Measurements from ENCODE around the gene C1QA. TPM values are rescaled to one million over a fixed set of nuclear protein-coding genes. Genes with fewer than 3 reads are reported as not detected.

Gene C1QA
- total RNA-seq, 5 donors from 2014 or later (not counting 1 experiment from before 2014, with no cell fraction given): 0.33 to 1.3 (median 0.93) TPM; not detected in 1

- no peaks in the 10 kb centered on the region for H3K36me3 ChIP-seq (ENCODE audit: control insufficient read depth in 2 of 2, extremely low read depth in 1 of 2, insufficient read depth in 1 of 2, low read length in 1 of 2)
- peaks cover 0 to 31% of the 10 kb centered on the region in 2 experiments for H3K27me3 ChIP-seq (replicated peaks in 1 of 2; ENCODE audit: control insufficient read depth in 2 of 2, extremely low read depth in 1 of 2, insufficient read depth in 2 of 2, low read length in 1 of 2)
- Mint-ChIP-seq H3K36me3 (no peaks in the 10 kb centered on the region), H3K4me1 (no peaks in the 10 kb centered on the region), H3K4me3 (no peak within 1 kb of the TSS), H3K27ac (no peak within 1 kb of the TSS), H3K27me3 (peaks cover 12 to 24% of the 10 kb centered on the region in 2 donors), H3K9me3 (no peaks in the 10 kb centered on the region)
- H3K4me3 ChIP-seq (ENCODE audit: control insufficient read depth in 1 of 2, extremely low read depth in 1 of 2, low read length in 1 of 2): no peak within 1 kb of the TSS
- no peaks in the 10 kb centered on the region for H3K9me3 ChIP-seq
- DNase-seq (no peak), ATAC-seq (replicated peaks in 1 of 4) (no peak)
- ChIA-PET POLR2A (no interaction called here), CTCF (no interaction called here)
- H3K27ac ChIP-seq (ENCODE audit: low read length): no peak within 1 kb of the TSS
- no peaks in the 10 kb centered on the region for H3K4me1 ChIP-seq (ENCODE audit: control insufficient read depth in 1 of 2, extremely low read depth in 1 of 2, insufficient read depth in 2 of 2, low read length in 2 of 2)
- WGBS (ENCODE audit: insufficient coverage): 71% methylated on average over 9 of the region's 13 CpGs
Observed at GRCh38 chr1:22652881-22653316, 16.5 kb downstream of the C1QA start, which contains the start of gene C1QB. TSS of gene C1QB (plus strand) at chr1:22653236. CDS start at chr1:22659463, 6,227 bp downstream.

DNA sequence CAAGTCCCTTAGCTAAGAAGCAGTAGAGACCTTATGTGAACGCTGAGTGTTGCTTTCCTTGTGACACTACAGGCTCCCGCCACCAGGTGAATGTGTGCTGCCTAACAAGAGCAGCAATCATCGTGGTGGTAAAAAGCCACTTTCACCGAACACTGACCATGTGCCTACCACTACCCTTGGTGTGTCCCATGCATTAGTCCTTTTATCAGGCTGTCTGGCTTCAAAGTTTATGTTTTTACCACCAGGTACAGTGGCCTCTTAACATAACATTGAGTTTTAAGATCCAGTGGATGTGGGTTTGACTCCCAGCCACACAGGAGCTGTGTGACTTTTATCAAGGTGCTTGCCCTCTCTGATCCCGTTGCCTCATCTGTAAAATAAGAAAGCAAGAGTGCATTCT, 18.3 kb downstream of the C1QA start:
- CTCF ChIA-PET: no interaction called here
- no peaks in the 10 kb centered on the region for H3K36me3 ChIP-seq (ENCODE audit: control insufficient read depth in 2 of 2, extremely low read depth in 1 of 2, insufficient read depth in 1 of 2, low read length in 1 of 2)
- no peaks in the 10 kb centered on the region for H3K9me3 ChIP-seq
- DNase-seq (no peak), ATAC-seq (replicated peaks in 1 of 4) (no peak)
- H3K4me1 ChIP-seq (ENCODE audit: control insufficient read depth in 1 of 2, extremely low read depth in 1 of 2, insufficient read depth in 2 of 2, low read length in 2 of 2): no peaks in the 10 kb centered on the region
- Mint-ChIP-seq H3K27me3 (peaks cover 20 to 23% of the 10 kb centered on the region in 2 donors), H3K4me1 (no peaks in the 10 kb centered on the region), H3K4me3 (no peak overlapping the region), H3K27ac (no peak overlapping the region), H3K9me3 (no peaks in the 10 kb centered on the region), H3K36me3 (no peaks in the 10 kb centered on the region)
- POLR2A ChIA-PET: no interaction called here
- 71% methylated on average over 4 of the region's 5 CpGs for WGBS (ENCODE audit: insufficient coverage)
- no peak overlapping the region for H3K27ac ChIP-seq (ENCODE audit: low read length)
- peaks cover 0 to 32% of the 10 kb centered on the region in 2 experiments for H3K27me3 ChIP-seq (replicated peaks in 1 of 2; ENCODE audit: control insufficient read depth in 2 of 2, extremely low read depth in 1 of 2, insufficient read depth in 2 of 2, low read length in 1 of 2)
- H3K4me3 ChIP-seq (ENCODE audit: control insufficient read depth in 1 of 2, extremely low read depth in 1 of 2, low read length in 1 of 2): no peak overlapping the region

- Histone ChIP-seq H3K4me3 (ENCODE audit: control insufficient read depth in 1 of 2, extremely low read depth in 1 of 2, low read length in 1 of 2) (no peak overlapping the region), H3K9me3 (no peaks in the 10 kb centered on the region), H3K36me3 (ENCODE audit: control insufficient read depth in 2 of 2, extremely low read depth in 1 of 2, insufficient read depth in 1 of 2, low read length in 1 of 2) (no peaks in the 10 kb centered on the region), H3K27ac (ENCODE audit: low read length) (no peak overlapping the region), H3K27me3 (replicated peaks in 1 of 2; ENCODE audit: control insufficient read depth in 2 of 2, extremely low read depth in 1 of 2, insufficient read depth in 2 of 2, low read length in 1 of 2) (peaks cover 0 to 31% of the 10 kb centered on the region in 2 experiments), H3K4me1 (ENCODE audit: control insufficient read depth in 1 of 2, extremely low read depth in 1 of 2, insufficient read depth in 2 of 2, low read length in 2 of 2) (no peaks in the 10 kb centered on the region)
- POLR2A ChIA-PET: no interaction called here
- H3K27me3 Mint-ChIP-seq: peaks cover 27 to 34% of the 10 kb centered on the region in 2 donors
- CTCF ChIA-PET: no interaction called here
- WGBS (ENCODE audit: insufficient coverage): 76% methylated on average over 2 of the region's 3 CpGs
- H3K4me1 Mint-ChIP-seq: no peaks in the 10 kb centered on the region
- DNase-seq (no peak), ATAC-seq (replicated peaks in 1 of 4) (no peak)
- H3K27ac Mint-ChIP-seq: no peak overlapping the region
- no peaks in the 10 kb centered on the region for H3K36me3 Mint-ChIP-seq
- H3K9me3 Mint-ChIP-seq: no peaks in the 10 kb centered on the region
- H3K4me3 Mint-ChIP-seq: no peak overlapping the region
Observed at GRCh38 chr1:22658385-22659163, 22.1 kb downstream of the C1QA start.

DNA sequence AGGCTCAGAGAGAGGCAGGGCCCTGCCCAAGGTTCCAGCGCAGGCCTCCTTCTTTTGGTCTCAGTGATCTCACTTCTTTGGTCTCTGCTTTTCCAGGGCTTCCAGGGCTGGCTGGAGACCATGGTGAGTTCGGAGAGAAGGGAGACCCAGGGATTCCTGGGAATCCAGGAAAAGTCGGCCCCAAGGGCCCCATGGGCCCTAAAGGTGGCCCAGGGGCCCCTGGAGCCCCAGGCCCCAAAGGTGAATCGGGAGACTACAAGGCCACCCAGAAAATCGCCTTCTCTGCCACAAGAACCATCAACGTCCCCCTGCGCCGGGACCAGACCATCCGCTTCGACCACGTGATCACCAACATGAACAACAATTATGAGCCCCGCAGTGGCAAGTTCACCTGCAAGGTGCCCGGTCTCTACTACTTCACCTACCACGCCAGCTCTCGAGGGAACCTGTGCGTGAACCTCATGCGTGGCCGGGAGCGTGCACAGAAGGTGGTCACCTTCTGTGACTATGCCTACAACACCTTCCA, 24.4 kb downstream of the C1QA start:
- Histone ChIP-seq H3K27ac (ENCODE audit: low read length) (no peak overlapping the region), H3K4me3 (ENCODE audit: control insufficient read depth in 1 of 2, extremely low read depth in 1 of 2, low read length in 1 of 2) (no peak overlapping the region), H3K4me1 (ENCODE audit: control insufficient read depth in 1 of 2, extremely low read depth in 1 of 2, insufficient read depth in 2 of 2, low read length in 2 of 2) (no peaks in the 10 kb centered on the region), H3K9me3 (no peaks in the 10 kb centered on the region), H3K36me3 (ENCODE audit: control insufficient read depth in 2 of 2, extremely low read depth in 1 of 2, insufficient read depth in 1 of 2, low read length in 1 of 2) (no peaks in the 10 kb centered on the region), H3K27me3 (replicated peaks in 1 of 2; ENCODE audit: control insufficient read depth in 2 of 2, extremely low read depth in 1 of 2, insufficient read depth in 2 of 2, low read length in 1 of 2) (peaks cover 0 to 40% of the 10 kb centered on the region in 2 experiments)
- 87% methylated on average over 19 of the region's 19 CpGs for WGBS (ENCODE audit: insufficient coverage)
- Mint-ChIP-seq H3K27me3 (peaks cover 32 to 40% of the 10 kb centered on the region in 2 donors), H3K9me3 (no peaks in the 10 kb centered on the region), H3K36me3 (no peaks in the 10 kb centered on the region), H3K4me1 (no peaks in the 10 kb centered on the region), H3K4me3 (no peak overlapping the region), H3K27ac (no peak overlapping the region)
- POLR2A ChIA-PET: no interaction called here
- CTCF ChIA-PET: interaction anchor here in 1 of 2 donors (0.6 kb wide), 1 partner anchor 1581 kb away, joined by 3 read pairs; no protein-coding TSS in a partner anchor
- ATAC-seq (replicated peaks in 1 of 4): no peak
- DNase-seq: no peak

DNA sequence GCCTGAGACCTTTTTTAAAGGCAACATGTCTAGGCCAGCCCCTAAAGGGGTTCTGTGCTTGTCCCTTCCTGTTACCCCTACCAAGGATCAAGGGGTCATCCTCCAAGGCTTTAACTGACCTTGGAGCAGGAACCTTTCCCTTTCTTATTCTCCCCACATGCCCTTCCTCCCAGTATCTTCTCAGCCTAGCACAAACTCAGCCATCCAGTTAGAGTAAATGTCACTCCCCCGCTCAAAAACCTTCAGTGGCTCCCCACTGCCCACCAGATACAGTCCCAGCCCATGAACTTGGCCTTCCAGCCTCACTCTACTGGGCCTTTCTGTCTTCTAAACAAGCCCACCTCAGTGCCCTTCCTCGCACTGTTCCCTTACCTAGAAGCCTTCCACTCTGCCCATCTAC, 25.5 kb downstream of the C1QA start:
- no peak overlapping the region for H3K4me3 Mint-ChIP-seq
- H3K9me3 Mint-ChIP-seq: no peaks in the 10 kb centered on the region
- Histone ChIP-seq H3K36me3 (ENCODE audit: control insufficient read depth in 2 of 2, extremely low read depth in 1 of 2, insufficient read depth in 1 of 2, low read length in 1 of 2) (no peaks in the 10 kb centered on the region), H3K27ac (ENCODE audit: low read length) (no peak overlapping the region), H3K27me3 (replicated peaks in 1 of 2; ENCODE audit: control insufficient read depth in 2 of 2, extremely low read depth in 1 of 2, insufficient read depth in 2 of 2, low read length in 1 of 2) (peaks cover 0 to 43% of the 10 kb centered on the region in 2 experiments), H3K9me3 (no peaks in the 10 kb centered on the region), H3K4me1 (ENCODE audit: control insufficient read depth in 1 of 2, extremely low read depth in 1 of 2, insufficient read depth in 2 of 2, low read length in 2 of 2) (no peaks in the 10 kb centered on the region), H3K4me3 (ENCODE audit: control insufficient read depth in 1 of 2, extremely low read depth in 1 of 2, low read length in 1 of 2) (no peak overlapping the region)
- peaks cover 27 to 40% of the 10 kb centered on the region in 2 donors for H3K27me3 Mint-ChIP-seq
- CTCF ChIA-PET: no interaction called here
- POLR2A ChIA-PET: no interaction called here
- H3K27ac Mint-ChIP-seq: no peak overlapping the region
- H3K36me3 Mint-ChIP-seq: no peaks in the 10 kb centered on the region
- DNase-seq (no peak), ATAC-seq (replicated peaks in 1 of 4) (no peak)
- H3K4me1 Mint-ChIP-seq: no peaks in the 10 kb centered on the region
- WGBS (ENCODE audit: insufficient coverage): 73% methylated on average over 2 of the region's 2 CpGs

DNA sequence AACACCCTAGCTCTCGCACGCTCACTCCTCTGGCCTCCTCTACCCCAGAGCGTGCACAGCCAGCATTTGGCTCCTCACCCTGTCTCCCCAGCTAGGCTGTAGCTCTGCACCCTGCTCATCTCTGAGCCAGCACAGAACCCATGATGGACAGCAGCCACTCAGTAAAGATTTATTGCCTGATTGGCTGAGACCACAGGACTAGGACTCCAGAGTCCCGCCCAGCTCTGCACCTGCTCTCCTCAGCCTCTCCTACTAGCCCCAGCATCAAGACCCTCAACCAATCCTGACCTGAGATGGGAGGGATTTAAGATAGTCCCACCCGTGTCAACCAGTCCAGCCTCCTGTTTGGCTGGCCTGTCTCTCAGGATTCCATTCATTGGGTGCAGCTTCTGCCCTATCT, 25.9 kb downstream of the C1QA start:
- H3K36me3 Mint-ChIP-seq: no peaks in the 10 kb centered on the region
- H3K4me1 ChIP-seq (ENCODE audit: control insufficient read depth in 1 of 2, extremely low read depth in 1 of 2, insufficient read depth in 2 of 2, low read length in 2 of 2): no peaks in the 10 kb centered on the region
- DNase-seq (no peak), ATAC-seq (replicated peaks in 1 of 4) (no peak)
- CTCF ChIA-PET: no interaction called here
- peaks cover 0 to 40% of the 10 kb centered on the region in 2 experiments for H3K27me3 ChIP-seq (replicated peaks in 1 of 2; ENCODE audit: control insufficient read depth in 2 of 2, extremely low read depth in 1 of 2, insufficient read depth in 2 of 2, low read length in 1 of 2)
- POLR2A ChIA-PET: no interaction called here
- H3K4me3 ChIP-seq (ENCODE audit: control insufficient read depth in 1 of 2, extremely low read depth in 1 of 2, low read length in 1 of 2): no peak overlapping the region
- no peaks in the 10 kb centered on the region for H3K9me3 Mint-ChIP-seq
- no peak overlapping the region for H3K27ac Mint-ChIP-seq
- WGBS (ENCODE audit: insufficient coverage): 89% methylated on average over 3 of the region's 5 CpGs
- no peak overlapping the region for H3K4me3 Mint-ChIP-seq
- peaks cover 28 to 38% of the 10 kb centered on the region in 2 donors for H3K27me3 Mint-ChIP-seq
- H3K9me3 ChIP-seq: no peaks in the 10 kb centered on the region
- H3K36me3 ChIP-seq (ENCODE audit: control insufficient read depth in 2 of 2, extremely low read depth in 1 of 2, insufficient read depth in 1 of 2, low read length in 1 of 2): no peaks in the 10 kb centered on the region
- no peaks in the 10 kb centered on the region for H3K4me1 Mint-ChIP-seq
- no peak overlapping the region for H3K27ac ChIP-seq (ENCODE audit: low read length)
